Activated CD4-positive, alpha-beta T cell treated with anti-CD3 and anti-CD28 coated beads, Interleukin-2, amount 50 U/mL, for 24 hours (primary cell): Measurements from ENCODE around the gene PTPRQ.

Experiments used
- DNase-seq, 2 donors: peaks; one replicate each; pipeline ENCODE4 v3.0.0-alpha.2; 2020; ENCODE audit warnings: low read depth in 1 of 2, low spot score in 1 of 2

The PTPRQ gene

GRCh38 chr12:80721326-80721725 lies 277.3 kb downstream of the PTPRQ start:
- DNase-seq: no peak
